H1 (cell line): Measurements from ENCODE around the gene LGI4. TPM values are rescaled to one million over a fixed set of nuclear protein-coding genes. Genes with fewer than 3 reads are reported as not detected.

Experiments used
- CTCF ChIA-PET: fragments of 300-600 bp; sonication (Branson Sonifier 250); formaldehyde crosslinking; loops from one replicate; lab custom pipeline; 2021; ENCODE audit not compliant: partially characterized antibody; lab: Charles Lee
- POLR2A ChIA-PET: fragments of 300-600 bp; sonication (Branson Sonifier 250); formaldehyde crosslinking; loops from one replicate; lab custom pipeline; 2021; ENCODE audit warnings: inconsistent platforms; ENCODE audit not compliant: partially characterized antibody; lab: Charles Lee
- DNase-seq, 2 experiments: peaks; one replicate each; pipeline versions ENCODE4 v3.0.0 to v3.0.0-alpha.2; 2010 to 2022; ENCODE audit warnings: low spot score in 2 of 2, low read depth in 1 of 2, mixed read lengths in 1 of 2
- FAIRE-seq: peaks from 2 replicates; lab custom pipeline; 2011; peaks lifted over from hg19 to GRCh38; lab: Jason Lieb, UNC
- H2AFZ ChIP-seq: 2 replicates; pipeline ENCODE4 v1.8.1; 2012; ENCODE audit warnings: low read length, inconsistent platforms
- H2AK5ac ChIP-seq: 2 replicates; pipeline ENCODE4 v1.6.1; 2013; ENCODE audit warnings: low read depth, low read length
- H2BK120ac ChIP-seq: replicated peaks from 2 replicates; pipeline ENCODE3; 2013; ENCODE audit warnings: low read depth, low read length, inconsistent platforms
- H2BK12ac ChIP-seq: 2 replicates; pipeline ENCODE4 v1.6.1; 2013; ENCODE audit warnings: low read depth, low read length
- H2BK15ac ChIP-seq: 2 replicates; pipeline ENCODE4 v1.6.1; 2013; ENCODE audit warnings: low read length
- H2BK20ac ChIP-seq: 2 replicates; pipeline ENCODE4 v1.6.1; 2013; ENCODE audit warnings: low read length
- H2BK5ac ChIP-seq: 2 replicates; pipeline ENCODE4 v1.6.1; 2013; ENCODE audit warnings: low read depth, low read length
- H3K14ac ChIP-seq: 2 replicates; pipeline ENCODE4 v1.6.1; 2013; ENCODE audit warnings: inconsistent platforms; ENCODE audit not compliant: insufficient read length
- H3K18ac ChIP-seq: 2 replicates; pipeline ENCODE4 v1.6.1; 2013; ENCODE audit warnings: low read length; ENCODE audit errors: extremely low read depth
- H3K23ac ChIP-seq: 2 replicates; pipeline ENCODE4 v1.6.1; 2013; ENCODE audit warnings: inconsistent platforms; ENCODE audit not compliant: insufficient read length
- H3K23me2 ChIP-seq: 2 replicates; pipeline ENCODE4 v1.6.1; 2013; ENCODE audit warnings: low read depth, low read length
- H3K27ac ChIP-seq: 2 replicates; pipeline ENCODE4 v1.6.1; 2011; ENCODE audit warnings: low read depth, low read length, inconsistent platforms
- H3K27me3 ChIP-seq, 4 experiments: replicated peaks in 1 of 4; 1 replicate in 1 of 4; 2 replicates in 3 of 4; pipeline versions ENCODE4 v1.6.1 to v1.8.1; 2011 to 2013; ENCODE audit warnings: low read length in 3 of 4, mild to moderate bottlenecking in 3 of 4, inconsistent platforms in 2 of 4, mixed read lengths in 2 of 4, moderate library complexity in 1 of 4; ENCODE audit not compliant: control insufficient read depth in 3 of 4, insufficient read depth in 3 of 4; ENCODE audit errors: extremely low read depth in 1 of 4
- H3K36me3 ChIP-seq, 4 experiments: 2 replicates each; pipeline versions ENCODE4 v1.6.1 to v1.8.1; 2011 to 2013; ENCODE audit warnings: mild to moderate bottlenecking in 4 of 4, low read length in 3 of 4, moderate library complexity in 2 of 4, control low read depth in 1 of 4, inconsistent platforms in 1 of 4; ENCODE audit not compliant: insufficient read depth in 4 of 4, control insufficient read depth in 2 of 4
- H3K4ac ChIP-seq: replicated peaks from 2 replicates; pipeline ENCODE3; 2013; ENCODE audit warnings: low read length, low read depth, mixed read lengths, inconsistent platforms; ENCODE audit not compliant: insufficient read length
- H3K4me1 ChIP-seq, 4 experiments: replicated peaks in 1 of 4; 1 replicate in 1 of 4; 2 replicates in 3 of 4; pipeline versions ENCODE4 v1.6.1 to v1.8.1; 2011 to 2013; ENCODE audit warnings: low read length in 3 of 4, inconsistent platforms in 2 of 4, mixed read lengths in 1 of 4; ENCODE audit not compliant: insufficient read depth in 4 of 4, control insufficient read depth in 3 of 4
- H3K4me2 ChIP-seq, 2 experiments: 2 replicates each; pipeline versions ENCODE4 v1.6.1 to v1.8.1; 2011 to 2013; ENCODE audit warnings: low read depth in 2 of 2, low read length in 2 of 2, control low read depth in 1 of 2, inconsistent platforms in 1 of 2, mild to moderate bottlenecking in 1 of 2; ENCODE audit not compliant: insufficient read depth in 1 of 2
- H3K4me3 ChIP-seq, 4 experiments: fragments of 200-600, 300-600 bp in 1 of 4; sonication (generic), shearing (Covaris generic), sonication (Bioruptor Twin) in 1 of 4; 2 replicates each; pipeline versions ENCODE4 v1.5.1 to v1.8.1; 2011 to 2016; ENCODE audit warnings: low read length in 4 of 4, low read depth in 3 of 4, control low read depth in 2 of 4, inconsistent platforms in 2 of 4, mild to moderate bottlenecking in 2 of 4, mixed read lengths in 1 of 4, moderate library complexity in 1 of 4; ENCODE audit not compliant: insufficient read depth in 2 of 4; ENCODE audit errors: extremely low read depth in 1 of 4
- H3K56ac ChIP-seq: replicated peaks from 2 replicates; pipeline ENCODE3; 2013; ENCODE audit warnings: low read depth, mild to moderate bottlenecking, mixed read lengths, low read length, inconsistent platforms; ENCODE audit not compliant: insufficient read length
- H3K79me1 ChIP-seq: 2 replicates; pipeline ENCODE4 v1.6.1; 2013; ENCODE audit warnings: low read depth, low read length, control low read depth
- H3K79me2 ChIP-seq, 2 experiments: 2 replicates each; pipeline versions ENCODE4 v1.6.1 to v1.8.1; 2012 to 2013; ENCODE audit warnings: low read length in 2 of 2, mild to moderate bottlenecking in 2 of 2, inconsistent platforms in 1 of 2; ENCODE audit not compliant: insufficient read depth in 2 of 2, control insufficient read depth in 1 of 2
- H3K9ac ChIP-seq, 4 experiments: replicated peaks in 1 of 4; 1 replicate in 1 of 4; 2 replicates in 3 of 4; pipeline versions ENCODE4 v1.6.1 to v1.8.1; 2011 to 2013; ENCODE audit warnings: low read depth in 3 of 4, low read length in 3 of 4, control low read depth in 2 of 4, mild to moderate bottlenecking in 2 of 4, moderate library complexity in 2 of 4, inconsistent platforms in 1 of 4; ENCODE audit errors: extremely low read depth in 1 of 4
- H3K9me3 ChIP-seq, 2 experiments: 2 replicates each; pipeline versions ENCODE4 v1.6.1 to v1.8.1; 2012 to 2013; ENCODE audit warnings: mild to moderate bottlenecking in 2 of 2, moderate library complexity in 2 of 2, control low read depth in 1 of 2, inconsistent platforms in 1 of 2, low read depth in 1 of 2, low read length in 1 of 2, mixed read lengths in 1 of 2; ENCODE audit not compliant: insufficient read depth in 2 of 2
- H4K20me1 ChIP-seq, 2 experiments: replicated peaks in 1 of 2; 2 replicates each; pipeline versions ENCODE3 to v1.8.1; 2011 to 2013; ENCODE audit warnings: inconsistent platforms in 2 of 2, low read length in 2 of 2, mild to moderate bottlenecking in 1 of 2; ENCODE audit not compliant: insufficient read depth in 2 of 2, control insufficient read depth in 1 of 2
- H4K5ac ChIP-seq: 2 replicates; pipeline ENCODE4 v1.6.1; 2013; ENCODE audit warnings: low read length, low read depth, mixed read lengths, inconsistent platforms; ENCODE audit not compliant: insufficient read length
- H4K8ac ChIP-seq: 2 replicates; pipeline ENCODE4 v1.8.0; 2013; ENCODE audit warnings: mild to moderate bottlenecking, moderate library complexity, low read length, inconsistent platforms; ENCODE audit not compliant: insufficient read depth; ENCODE audit errors: extremely low read depth
- H4K91ac ChIP-seq: replicated peaks from 2 replicates; pipeline ENCODE3; 2013; ENCODE audit warnings: low read length, mixed read lengths, inconsistent platforms; ENCODE audit not compliant: insufficient read length
- POLR2AphosphoS5 ChIP-seq: IDR thresholded peaks from 2 replicates; pipeline ENCODE4 v1.6.1; 2011; ENCODE audit warnings: low read depth, low read length
- SAP30 ChIP-seq: fragments of 300-600 bp; sonication (generic); IDR thresholded peaks from 2 replicates; pipeline ENCODE4 v1.7.1; 2012; ENCODE audit warnings: low read length, moderate library complexity, mild to moderate bottlenecking, inconsistent platforms; ENCODE audit not compliant: insufficient read depth, insufficient replicate concordance
- SIN3A ChIP-seq, 2 experiments: IDR thresholded peaks in 1 of 2; conservative IDR thresholded peaks in 1 of 2; 2 replicates each; pipeline ENCODE4 v1.6.1; 2011 to 2012; ENCODE audit warnings: low read length in 2 of 2, improper control_type of control experiment in 1 of 2, low read depth in 1 of 2, mild to moderate bottlenecking in 1 of 2
- SP2 ChIP-seq: IDR thresholded peaks from 2 replicates; pipeline ENCODE4 v1.6.1; 2012; ENCODE audit warnings: mild to moderate bottlenecking, low read length, inconsistent platforms
- TCF12 ChIP-seq: IDR thresholded peaks from 2 replicates; pipeline ENCODE4 v1.6.1; 2011; ENCODE audit warnings: low read depth, mild to moderate bottlenecking, low read length
- WGBS, 2 experiments: shearing (Covaris generic) in 1 of 2; methylation state at CpG; one replicate each; pipeline versions ENCODE4 v1.1.6 to v1.1.7; 2013 to 2015; ENCODE audit warnings: low lambda C conversion rate in 2 of 2, mixed read lengths in 2 of 2, inconsistent platforms in 1 of 2, low coverage in 1 of 2, missing lambda C conversion rate in 1 of 2; ENCODE audit not compliant: insufficient replicate concordance in 2 of 2, insufficient coverage in 1 of 2, insufficient read length in 1 of 2; ENCODE audit errors: extremely low coverage in 1 of 2, missing lambda C conversion rate in 1 of 2; 5-methylcytosine and 5-hydroxymethylcytosine counted together
- polyA plus RNA-seq, 7 experiments: library from polyadenylated mRNA; depleted of rRNA in 3 of 7; stranded (reverse) in 5 of 7; unstranded in 2 of 7; fragments of >200 nt in 5 of 7; fragments of 200-250 nt in 2 of 7; gene quantifications; 1 replicate in 5 of 7; 2 replicates in 1 of 7; 4 replicates in 1 of 7; pipeline versions ENCODE4 v1.2.1 to v1.2.3, GENCODE V29; 2011 to 2013; ENCODE audit warnings: missing spikeins in 2 of 7, mixed read lengths in 2 of 7
- total RNA-seq: library from RNA; stranded (reverse); fragmentation: NEBNext Ultra II Directional; extraction: Animal tissue kit (Norgen Biotek cat#: 25700); gene quantifications from 2 replicates; pipeline ENCODE4 v1.2.1, GENCODE V29; 2021

Gene LGI4
- total and polyA plus RNA-seq, 2 of the 8 experiments (the other 6 are each of a cell fraction or from before 2014, with no cell fraction given), result 2.0 to 8.2 TPM

DNA sequence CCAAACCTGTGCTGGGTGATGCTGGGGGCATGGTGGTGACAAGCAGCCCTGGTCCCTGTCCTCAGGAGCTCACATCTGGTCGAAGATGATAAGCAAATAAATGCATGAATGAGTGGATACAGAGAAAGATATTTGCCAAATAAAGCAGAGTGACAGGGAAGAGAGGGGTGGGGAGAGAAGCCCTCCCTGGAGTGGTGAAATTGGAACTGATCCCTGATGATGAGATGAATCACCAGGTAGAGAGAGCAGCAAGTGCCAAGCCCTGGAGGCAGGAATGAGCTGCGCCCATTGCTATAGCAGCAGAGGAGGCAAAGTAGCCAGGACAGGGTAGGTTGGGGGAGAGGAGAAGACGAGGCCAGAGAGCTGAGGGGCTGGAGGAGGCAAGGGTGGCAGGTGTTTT lies 33.3 kb upstream of the LGI4 start:
- no peaks in the 10 kb centered on the region for H3K23me2 ChIP-seq
- H3K27me3 ChIP-seq, result no peaks in the 10 kb centered on the region
- no peaks in the 10 kb centered on the region for H3K4me1 ChIP-seq
- H2BK12ac ChIP-seq, result no peak overlapping the region
- no peaks in the 10 kb centered on the region for H3K79me2 ChIP-seq
- TF ChIP-seq TCF12, result no peak
- no peak for TF ChIP-seq SP2
- no peak for TF ChIP-seq SAP30
- no peak for TF ChIP-seq POLR2AphosphoS5
- no peak for TF ChIP-seq SIN3A (conservative IDR thresholded peaks at IDR 0.05 in 1 of 2, IDR thresholded peaks at IDR 0.05 in 1 of 2; ENCODE audit: low read depth in 1 of 2, low read length in 2 of 2)
- H3K36me3 ChIP-seq, result peaks cover 5 to 37% (median 28%) of the 10 kb centered on the region in 4 experiments; a peak in 7 of 8 replicates
- H3K9me3 ChIP-seq, result 0 out of 4 replicates have a peak, but pooled peaks cover 0 to 2% of the 10 kb centered on the region in 2 experiments
- H2AK5ac ChIP-seq, result no peak overlapping the region
- H3K9ac ChIP-seq, result no peak overlapping the region
- ChIA-PET POLR2A (interaction anchor here (0.6 to 1.9 kb wide), 7 partner anchors 9 to 96 kb away, joined by 3 to 8 read pairs (median 4); no protein-coding TSS in a partner anchor), CTCF (interaction anchor here (0.6 to 3.2 kb wide), 5 partner anchors 11 to 31 kb away, joined by 3 to 16 read pairs (median 4); no protein-coding TSS in a partner anchor)
- no peak for DNase-seq
- H4K5ac ChIP-seq, result no peak overlapping the region
- no peak overlapping the region for H2AFZ ChIP-seq
- H3K18ac ChIP-seq, result no peak overlapping the region
- no peak overlapping the region for H3K4me3 ChIP-seq
- no peak overlapping the region for H2BK15ac ChIP-seq
- no peak overlapping the region for H3K56ac ChIP-seq
- H3K27ac ChIP-seq, result no peak overlapping the region
- H3K4ac ChIP-seq, result no peak overlapping the region
- no peak overlapping the region for H3K4me2 ChIP-seq
- no peak for FAIRE-seq
- no peak overlapping the region for H2BK20ac ChIP-seq
- no peaks in the 10 kb centered on the region for H4K20me1 ChIP-seq
- no peak overlapping the region for H3K23ac ChIP-seq
- no peak overlapping the region for H2BK5ac ChIP-seq
- 85% methylated on average over 3 of the region's 3 CpGs; no CpG with 5 or more reads in 1 of the 2 experiments for WGBS, 2 experiments
- H4K91ac ChIP-seq, result no peak overlapping the region
- H3K79me1 ChIP-seq, result no peaks in the 10 kb centered on the region; the same call in 1 of the 2 replicates
- H4K8ac ChIP-seq, result no peak overlapping the region
- no peak overlapping the region for H3K14ac ChIP-seq
- H2BK120ac ChIP-seq, result no peak overlapping the region
